Measurements from ENCODE around the gene PAXIP1. TPM values are rescaled to one million over a fixed set of nuclear protein-coding genes. Genes with fewer than 3 reads are reported as not detected.

The PAXIP1 gene
- total RNA-seq, 1 experiment from 2014 or later, result 32.6 TPM

- H3K79me2 ChIP-seq (ENCODE audit: insufficient read depth, low read length), result no peaks in the 10 kb centered on the region
- H3K9me3 Mint-ChIP-seq, result peaks cover 22 to 30% of the 10 kb centered on the region in 2 experiments
- TF ChIP-seq CTCF (conservative IDR thresholded peaks at IDR 0.05), result no peak
Measured at GRCh38 chr7:154905615-154906014, 97.3 kb downstream of the PAXIP1 start.

More at GRCh38 chr7:154905615-154906014, 97.3 kb downstream of the PAXIP1 start:
- Histone ChIP-seq H3K18ac (ENCODE audit: insufficient read length, low read depth, low read length) (no peak overlapping the region), H2BK15ac (ENCODE audit: low read depth, low read length) (no peak overlapping the region), H3K56ac (ENCODE audit: insufficient read length, low read depth, low read length) (no peak overlapping the region), H3K4ac (ENCODE audit: low read depth, low read length) (no peak overlapping the region), H2BK120ac (ENCODE audit: low read depth, low read length, poor library complexity, severe bottlenecking) (no peak overlapping the region), H2BK12ac (ENCODE audit: insufficient read length, low read depth, low read length) (no peak overlapping the region), H4K91ac (ENCODE audit: insufficient read length, low read depth, low read length) (no peak overlapping the region), H2BK20ac (ENCODE audit: low read depth, low read length, poor library complexity, severe bottlenecking) (no peak overlapping the region), H3K4me1 (ENCODE audit: insufficient read depth, low read length) (no peaks in the 10 kb centered on the region), H3K9ac (ENCODE audit: extremely low read depth, insufficient read length, low read length) (no peak overlapping the region), H4K8ac (replicated peaks; ENCODE audit: insufficient read length, low read depth, low read length) (no peak overlapping the region), H4K20me1 (ENCODE audit: control insufficient read depth, insufficient read depth, insufficient read length) (no peaks in the 10 kb centered on the region), H3K4me2 (ENCODE audit: insufficient read depth, insufficient read length, low read length) (no peak overlapping the region), H3T11ph (ENCODE audit: low read length) (no peak overlapping the region), H2AK5ac (ENCODE audit: insufficient read length, low read length) (no peak overlapping the region), H3K27me3 (ENCODE audit: insufficient read depth, low read length) (no peaks in the 10 kb centered on the region), H3K14ac (ENCODE audit: insufficient read depth, low read length) (no peak overlapping the region), H3K79me1 (ENCODE audit: insufficient read depth, low read depth, low read length, poor library complexity, severe bottlenecking) (no peaks in the 10 kb centered on the region), H2AFZ (ENCODE audit: low read length) (no peak overlapping the region), H3K23me2 (ENCODE audit: insufficient read length, low read depth, low read length, poor library complexity, severe bottlenecking) (no peaks in the 10 kb centered on the region), H4K5ac (ENCODE audit: insufficient read length, low read depth, low read length) (no peak overlapping the region), H3K9me3 (ENCODE audit: control insufficient read depth, low read depth, low read length) (no peaks in the 10 kb centered on the region), H2BK5ac (ENCODE audit: insufficient read length, low read length) (no peak overlapping the region), H3K27ac (ENCODE audit: insufficient read length, low read depth, low read length) (no peak overlapping the region), H3K23ac (ENCODE audit: insufficient read length, low read depth, low read length) (no peak overlapping the region)
- no peak overlapping the region for H3K27ac Mint-ChIP-seq
- peaks cover 5 to 6% of the 10 kb centered on the region in 2 experiments; a peak in 3 of 4 replicates for H3K4me1 Mint-ChIP-seq
- no CpG with 5 or more reads among the region's 8 CpGs for WGBS (ENCODE audit: extremely low coverage, insufficient read length, low lambda C conversion rate)
- H3K4me3 Mint-ChIP-seq, result no peak overlapping the region
- peaks cover 13% of the 10 kb centered on the region for H3K27me3 Mint-ChIP-seq (ENCODE audit: low read depth)
- no peak for DNase-seq
- H3K36me3 Mint-ChIP-seq (ENCODE audit: insufficient read depth in 1 of 3, low read depth in 3 of 3), result peaks cover 0 to 13% (median 0%) of the 10 kb centered on the region in 3 experiments; a peak in 2 of 7 replicates
